ENCODE measurements around the gene JRKL. TPM values are rescaled to one million over a fixed set of nuclear protein-coding genes. Genes with fewer than 3 reads are reported as not detected.

JRKL gene
- total and polyA plus RNA-seq, 2 of the 13 experiments (the other 11 are each of a cell fraction or from before 2014, with no cell fraction given) = 3.2 to 4.5 TPM

GRCh38 chr11:96396637-96397036 is 6.8 kb downstream of the JRKL start:
- in situ Hi-C loops (cut with HindIII; ENCODE audit: extremely low pct_ligation_motif_present, low pct_unique_long_range_greater_than_20kb) (loop anchor here (10.0 kb wide), 1 partner anchor 562 kb away; no protein-coding TSS in a partner anchor), intact Hi-C loops (cut with micrococcal nuclease; ENCODE audit: unreplicated experiment) (no loop called here)
- DNase-seq (ENCODE audit: low spot score) (no peak), FAIRE-seq (no peak), ATAC-seq (no peak)
- ChIA-PET POLR2A (no interaction called here), CTCF (ENCODE audit: low intra/inter-chr PET ratio, low total read pairs) (no interaction called here)
- no peaks in the 10 kb centered on the region for H3K36me3 ChIP-seq (replicated peaks in 1 of 2; ENCODE audit: control insufficient read depth in 1 of 2, insufficient read depth in 2 of 2, low read length in 2 of 2)
- WGBS (ENCODE audit: low lambda C conversion rate) = 53% methylated on average over 4 of the region's 4 CpGs
- H3K9ac ChIP-seq (ENCODE audit: insufficient read depth, low read depth, low read length) = no peak overlapping the region
- peaks cover 8% of the 10 kb centered on the region for H3K4me1 ChIP-seq (ENCODE audit: insufficient read depth, low read length)
- H2AFZ ChIP-seq (ENCODE audit: low read length) = no peak overlapping the region
- H3K27ac ChIP-seq (ENCODE audit: extremely low read length, insufficient read depth, low read length) = no peak overlapping the region
- H3K9me3 ChIP-seq (ENCODE audit: low read length) = peaks cover 2% of the 10 kb centered on the region; the same call in 1 of the 2 replicates
- H3K4me3 ChIP-seq (replicated peaks in 1 of 3; ENCODE audit: insufficient read depth in 1 of 3, low read depth in 2 of 3, low read length in 3 of 3) = no peak overlapping the region
- no peak overlapping the region for H3K4me2 ChIP-seq (ENCODE audit: low read depth, low read length)
- H3K27me3 ChIP-seq (ENCODE audit: control insufficient read depth in 1 of 2, insufficient read depth in 2 of 2, low read length in 2 of 2) = no peaks in the 10 kb centered on the region
- TF ChIP-seq ELF3 (CRISPR knock-in tag; IDR thresholded peaks at IDR 0.05) = no peak
- no peak for TF ChIP-seq ZBTB26 (CRISPR knock-in tag; IDR thresholded peaks at IDR 0.05; ENCODE audit: borderline replicate concordance)
- no peaks in the 10 kb centered on the region for H3K79me2 ChIP-seq (ENCODE audit: insufficient read depth, low read length)
- BruUV-seq (replicated peaks) = no TSS peak
- H4K20me1 ChIP-seq (ENCODE audit: insufficient read depth, low read length) = no peaks in the 10 kb centered on the region

DNA sequence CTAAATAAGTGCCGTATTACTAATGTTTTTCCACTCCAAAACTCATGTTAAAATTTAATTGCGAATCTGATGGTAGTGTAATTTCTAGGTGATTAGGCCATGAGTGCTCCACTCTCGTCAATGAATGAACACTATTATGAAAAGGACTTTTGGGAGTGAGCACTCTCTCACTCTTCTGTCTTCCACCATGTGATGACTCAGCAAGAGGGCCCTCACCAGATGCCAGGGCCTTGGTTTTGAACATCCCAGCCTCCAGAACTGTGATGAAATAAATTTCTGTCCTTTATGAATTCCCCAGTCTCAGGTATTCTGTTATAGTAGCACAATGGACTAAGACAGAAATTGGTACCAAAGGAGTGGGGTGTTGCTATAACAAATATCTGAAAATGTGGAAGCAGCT is 8.1 kb downstream of the JRKL start:
- CTCF ChIA-PET (ENCODE audit: low intra/inter-chr PET ratio, low total read pairs) = no interaction called here
- H4K20me1 ChIP-seq (ENCODE audit: insufficient read depth, low read length) = no peaks in the 10 kb centered on the region
- H3K4me3 ChIP-seq (replicated peaks in 1 of 3; ENCODE audit: insufficient read depth in 1 of 3, low read depth in 2 of 3, low read length in 3 of 3) = no peak overlapping the region
- H3K27ac ChIP-seq (ENCODE audit: extremely low read length, insufficient read depth, low read length) = no peak overlapping the region
- no peaks in the 10 kb centered on the region for H3K27me3 ChIP-seq (ENCODE audit: control insufficient read depth in 1 of 2, insufficient read depth in 2 of 2, low read length in 2 of 2)
- in situ Hi-C loops (cut with HindIII; ENCODE audit: extremely low pct_ligation_motif_present, low pct_unique_long_range_greater_than_20kb) (loop anchor here (10.0 kb wide), 1 partner anchor 563 kb away; no protein-coding TSS in a partner anchor), intact Hi-C loops (cut with micrococcal nuclease; ENCODE audit: unreplicated experiment) (no loop called here)
- H3K36me3 ChIP-seq (replicated peaks in 1 of 2; ENCODE audit: control insufficient read depth in 1 of 2, insufficient read depth in 2 of 2, low read length in 2 of 2) = no peaks in the 10 kb centered on the region
- BruUV-seq (replicated peaks) = no TSS peak
- POLR2A ChIA-PET = no interaction called here
- FAIRE-seq = no peak
- DNase-seq (ENCODE audit: low spot score) = no peak
- no peak for ATAC-seq
- H3K9me3 ChIP-seq (ENCODE audit: low read length) = no peaks in the 10 kb centered on the region
- no peak overlapping the region for H2AFZ ChIP-seq (ENCODE audit: low read length)
- 53% methylated on average over 3 of the region's 3 CpGs for WGBS (ENCODE audit: low lambda C conversion rate)
- H3K4me1 ChIP-seq (ENCODE audit: insufficient read depth, low read length) = no peaks in the 10 kb centered on the region
- no peak overlapping the region for H3K9ac ChIP-seq (ENCODE audit: insufficient read depth, low read depth, low read length)
- H3K4me2 ChIP-seq (ENCODE audit: low read depth, low read length) = no peak overlapping the region
- TF ChIP-seq ZNF773 (CRISPR knock-in tag; IDR thresholded peaks at IDR 0.05; ENCODE audit: borderline replicate concordance) (no peak), RORA (CRISPR knock-in tag; IDR thresholded peaks at IDR 0.05) (no peak), HOXA5 (CRISPR knock-in tag; IDR thresholded peaks at IDR 0.05) (no peak), ZSCAN31 (CRISPR knock-in tag; IDR thresholded peaks at IDR 0.05; ENCODE audit: low read depth) (no peak), MAFK (conservative IDR thresholded peaks at IDR 0.05 in 1 of 2, IDR thresholded peaks at IDR 0.05 in 1 of 2; ENCODE audit: low read length in 2 of 2) (peak; percentile 7 to 44; a peak in 1 of 4 replicates), NFE2L2 (IDR thresholded peaks at IDR 0.05; ENCODE audit: low read length) (no peak), RBM22 (optimal IDR thresholded peaks at IDR 0.05; ENCODE audit: low read length) (no peak), TCF7 (IDR thresholded peaks at IDR 0.05; ENCODE audit: low read depth) (no peak), MAFF (IDR thresholded peaks at IDR 0.05; ENCODE audit: low read depth, low read length) (peak; percentile 34; the same call in 1 of the 2 replicates), ZNF501 (CRISPR knock-in tag; IDR thresholded peaks at IDR 0.05) (no peak), BORCS8-MEF2B (CRISPR knock-in tag; IDR thresholded peaks at IDR 0.05) (no peak)
- TF ChIP-seq, protein P1, sequence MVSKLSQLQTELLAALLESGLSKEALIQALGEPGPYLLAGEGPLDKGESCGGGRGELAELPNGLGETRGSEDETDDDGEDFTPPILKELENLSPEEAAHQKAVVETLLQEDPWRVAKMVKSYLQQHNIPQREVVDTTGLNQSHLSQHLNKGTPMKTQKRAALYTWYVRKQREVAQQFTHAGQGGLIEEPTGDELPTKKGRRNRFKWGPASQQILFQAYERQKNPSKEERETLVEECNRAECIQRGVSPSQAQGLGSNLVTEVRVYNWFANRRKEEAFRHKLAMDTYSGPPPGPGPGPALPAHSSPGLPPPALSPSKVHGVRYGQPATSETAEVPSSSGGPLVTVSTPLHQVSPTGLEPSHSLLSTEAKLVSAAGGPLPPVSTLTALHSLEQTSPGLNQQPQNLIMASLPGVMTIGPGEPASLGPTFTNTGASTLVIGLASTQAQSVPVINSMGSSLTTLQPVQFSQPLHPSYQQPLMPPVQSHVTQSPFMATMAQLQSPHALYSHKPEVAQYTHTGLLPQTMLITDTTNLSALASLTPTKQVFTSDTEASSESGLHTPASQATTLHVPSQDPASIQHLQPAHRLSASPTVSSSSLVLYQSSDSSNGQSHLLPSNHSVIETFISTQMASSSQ (IDR thresholded peaks at IDR 0.05; ENCODE audit: low read depth) = no peak
- TF ChIP-seq, protein P1 (CRISPR knock-in tag; IDR thresholded peaks at IDR 0.05; ENCODE audit: borderline replicate concordance) = no peak
- no peaks in the 10 kb centered on the region for H3K79me2 ChIP-seq (ENCODE audit: insufficient read depth, low read length)

All from HepG2 (cell line).